ENCODE measurements around the gene FAU.
A peak's percentile ranks its signal among the peaks of the same experiment; 100 is the strongest.
"Not testable (repeated sequence)": the region's sequence is repeated elsewhere in the genome, so short reads cannot be mapped to it uniquely, and the experiment has no call there.

Gene FAU

DNA sequence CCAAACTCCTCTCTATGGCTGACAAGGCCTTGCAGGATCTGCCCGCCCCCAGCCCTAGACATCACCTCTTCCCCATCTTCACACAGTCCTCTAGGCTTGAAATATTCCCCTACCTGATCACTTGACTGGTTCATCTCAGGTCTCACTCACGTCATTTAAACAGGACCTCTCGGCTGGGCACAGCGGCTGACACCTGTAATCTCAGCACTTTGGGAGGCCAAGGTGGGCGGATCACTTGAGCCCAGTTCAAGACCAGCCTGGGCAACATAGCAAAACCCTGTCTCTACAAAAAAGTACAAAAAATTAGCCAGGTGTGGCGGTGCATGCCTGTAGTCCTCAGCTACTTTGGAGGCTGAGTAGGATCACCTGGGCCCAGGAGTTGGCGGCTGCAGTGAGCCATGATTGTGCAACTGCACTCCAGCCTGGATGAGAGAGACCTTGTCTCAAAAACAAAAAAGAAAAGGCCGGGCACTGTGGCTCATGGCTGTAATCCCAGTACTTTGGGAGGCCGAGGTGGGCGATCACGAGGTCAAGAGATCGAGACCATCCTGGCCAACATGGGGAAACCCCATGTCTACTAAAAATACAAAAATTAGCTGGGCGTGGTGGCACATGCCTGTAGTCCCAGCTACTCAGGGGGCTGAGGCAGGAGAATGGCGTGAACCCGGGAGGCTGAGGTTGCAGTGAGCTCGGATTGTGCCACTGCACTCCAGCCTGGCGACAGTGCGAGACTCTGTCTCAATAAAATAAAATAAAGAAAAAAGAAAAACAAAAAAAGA lies 2.9 kb downstream of the FAU start:
- H3K36me3 Mint-ChIP-seq = peaks cover 45 to 65% of the 10 kb centered on the region in 2 donors
- not testable (repeated sequence) for DNase-seq; H3K27me3 Mint-ChIP-seq; H3K9me3 Mint-ChIP-seq; ATAC-seq (replicated peaks)
- peaks cover 28 to 74% of the 10 kb centered on the region in 2 donors for H3K4me1 Mint-ChIP-seq
- peak overlapping the region; percentile 98 for H3K27ac Mint-ChIP-seq
- peak overlapping the region in 1 of 2 donors; percentile 33 for H3K4me3 Mint-ChIP-seq

DNA sequence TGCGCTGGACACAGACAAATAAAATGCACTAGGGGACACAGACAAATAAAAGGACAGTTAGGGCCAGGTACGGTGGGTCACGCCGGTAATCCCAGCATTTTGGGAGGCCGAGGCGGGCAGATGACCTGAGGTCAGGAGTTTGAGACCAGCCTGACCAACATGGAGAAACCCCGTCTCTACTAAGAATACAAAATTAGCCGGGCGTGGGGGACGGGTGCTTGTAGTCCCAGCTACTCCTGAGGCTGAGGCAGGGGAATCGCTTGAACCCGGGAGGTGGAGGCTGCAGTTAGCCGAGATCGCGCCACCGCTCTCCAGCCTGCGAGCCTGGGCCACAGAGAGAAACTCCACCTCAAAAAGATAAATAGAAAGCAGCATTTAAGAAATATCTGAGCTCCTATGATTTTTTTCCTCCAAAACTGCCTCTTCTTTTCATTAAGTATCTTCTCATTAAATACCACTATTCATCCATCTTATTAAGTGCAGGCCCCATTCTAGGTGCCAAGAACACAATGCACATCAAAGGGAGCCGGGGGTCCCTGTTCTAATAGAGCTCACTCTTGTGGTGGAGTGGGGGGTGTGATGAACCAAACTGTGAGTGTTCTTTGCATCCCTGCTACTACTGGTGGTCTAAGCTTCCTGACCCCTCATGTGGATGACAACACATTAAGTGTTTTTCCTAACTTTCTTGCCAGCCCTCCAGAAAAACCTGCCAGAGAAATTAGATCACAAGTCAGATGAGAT lies 3.7 kb downstream of the FAU start:
- Mint-ChIP-seq H3K27me3 (no peaks in the 10 kb centered on the region), H3K36me3 (peaks cover 47 to 64% of the 10 kb centered on the region in 2 donors), H3K4me3 (peak overlapping the region; percentile 89 to 91), H3K4me1 (peaks cover 30 to 75% of the 10 kb centered on the region in 2 donors), H3K27ac (peak overlapping the region; percentile 98), H3K9me3 (no peaks in the 10 kb centered on the region)
- DNase-seq (no peak), ATAC-seq (replicated peaks) (no peak)

DNA sequence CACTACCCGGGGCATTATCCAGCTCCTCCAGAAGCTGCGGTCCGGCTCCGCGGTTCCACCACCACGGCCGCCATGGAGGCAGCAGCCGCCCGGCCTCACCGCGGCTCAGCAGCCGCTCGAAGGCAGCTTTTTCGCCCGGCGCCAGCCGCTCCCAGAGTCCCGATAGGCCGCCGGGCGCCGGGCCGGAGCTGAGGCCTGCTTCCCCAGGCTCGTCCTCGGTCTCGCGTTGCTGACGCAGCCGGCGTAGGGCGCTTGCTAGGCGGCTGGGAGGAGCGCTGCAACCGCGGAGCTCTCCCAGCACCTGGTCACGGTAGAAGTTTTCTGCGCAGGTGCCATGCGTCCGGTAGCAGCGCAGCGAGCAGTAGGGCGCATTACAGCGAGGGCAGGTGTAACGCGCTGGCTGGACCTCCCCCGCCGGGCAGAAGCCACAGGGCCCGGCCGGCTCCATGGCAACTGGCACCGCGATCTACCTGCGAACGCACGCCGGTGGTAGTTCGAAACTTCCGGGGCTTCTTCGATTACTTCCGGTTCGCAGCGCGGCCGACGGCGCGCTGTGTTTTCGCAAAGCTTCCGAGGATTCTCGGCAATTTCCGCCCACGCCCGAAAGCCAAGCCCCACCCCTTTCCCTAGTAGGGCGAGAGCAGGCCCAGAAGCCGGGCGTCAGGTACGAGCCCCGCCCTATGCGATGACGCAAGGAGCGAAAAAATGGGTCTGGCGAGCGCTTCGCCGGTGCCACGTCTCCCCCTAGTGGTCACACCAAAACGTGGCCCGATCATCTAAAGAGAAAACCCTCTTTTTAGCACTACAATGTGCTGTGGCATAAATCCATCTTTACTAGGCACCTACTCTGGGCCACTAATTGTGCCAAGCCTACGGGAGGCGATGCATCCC lies 4.5 kb downstream of the FAU start, which contains the start of gene ZNHIT2:
Gene ZNHIT2, minus strand, starts transcription at position 496 of the 891 bp plus-strand sequence. Its CDS starts 48 bp downstream, at position 448.
- Mint-ChIP-seq H3K27me3 (no peaks in the 10 kb centered on the region), H3K27ac (peak within 1 kb of the TSS; percentile 98), H3K4me1 (peaks cover 35 to 81% of the 10 kb centered on the region in 2 donors), H3K9me3 (no peaks in the 10 kb centered on the region), H3K4me3 (peak within 1 kb of the TSS; percentile 89 to 91), H3K36me3 (peaks cover 46 to 64% of the 10 kb centered on the region in 2 donors)
- ATAC-seq (replicated peaks) = peak; percentile 62 to 74
- peak; percentile 100 for DNase-seq

DNA sequence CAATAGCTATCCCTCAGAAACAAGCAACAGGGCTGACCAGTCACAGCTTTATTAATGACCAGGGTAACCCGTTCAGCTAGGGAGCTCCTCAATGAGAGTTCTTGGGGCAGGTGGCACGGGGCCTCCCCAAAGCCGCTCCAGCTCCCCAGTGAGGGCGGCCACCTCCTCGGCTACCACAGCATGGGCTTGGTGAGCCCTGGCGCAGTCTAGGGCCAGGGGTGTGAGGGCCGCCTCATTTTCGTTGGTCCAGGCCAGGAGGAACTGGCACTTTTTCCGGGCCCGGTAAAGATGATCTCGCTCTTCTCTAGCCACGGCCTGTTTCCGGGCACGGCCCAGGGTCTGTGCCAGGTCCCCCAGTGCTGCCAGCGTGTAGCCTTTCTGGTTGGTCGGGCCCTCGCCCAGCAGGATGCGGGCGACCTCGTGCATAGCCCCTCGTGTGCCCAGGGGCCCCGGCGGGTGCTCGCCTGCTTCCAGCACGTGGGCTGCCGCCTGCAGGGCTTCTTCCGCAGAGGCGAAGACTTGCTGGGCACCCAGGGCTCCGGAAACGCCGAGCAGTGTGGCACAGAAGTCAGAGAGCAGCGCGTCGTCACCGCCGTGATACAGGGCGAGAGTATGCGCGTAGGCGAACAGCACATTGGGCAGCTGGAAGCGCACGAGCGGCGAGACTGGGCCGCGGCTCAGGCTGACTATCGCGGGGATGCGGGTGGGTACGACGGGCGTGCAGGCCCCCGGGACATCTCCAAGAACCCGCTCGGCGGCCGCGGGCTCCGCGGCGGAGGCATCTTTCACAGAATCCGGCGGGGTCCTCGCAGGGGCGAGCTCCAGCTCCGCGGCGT lies 5.3 kb downstream of the FAU start:
- Mint-ChIP-seq H3K36me3 (peaks cover 39 to 60% of the 10 kb centered on the region in 2 donors), H3K4me3 (peak overlapping the region; percentile 89 to 91), H3K9me3 (no peaks in the 10 kb centered on the region), H3K27me3 (no peaks in the 10 kb centered on the region), H3K27ac (peak overlapping the region; percentile 98), H3K4me1 (peaks cover 41 to 88% of the 10 kb centered on the region in 2 donors)
- DNase-seq (peak; percentile 56), ATAC-seq (replicated peaks) (peak; percentile 14 to 22)

DNA sequence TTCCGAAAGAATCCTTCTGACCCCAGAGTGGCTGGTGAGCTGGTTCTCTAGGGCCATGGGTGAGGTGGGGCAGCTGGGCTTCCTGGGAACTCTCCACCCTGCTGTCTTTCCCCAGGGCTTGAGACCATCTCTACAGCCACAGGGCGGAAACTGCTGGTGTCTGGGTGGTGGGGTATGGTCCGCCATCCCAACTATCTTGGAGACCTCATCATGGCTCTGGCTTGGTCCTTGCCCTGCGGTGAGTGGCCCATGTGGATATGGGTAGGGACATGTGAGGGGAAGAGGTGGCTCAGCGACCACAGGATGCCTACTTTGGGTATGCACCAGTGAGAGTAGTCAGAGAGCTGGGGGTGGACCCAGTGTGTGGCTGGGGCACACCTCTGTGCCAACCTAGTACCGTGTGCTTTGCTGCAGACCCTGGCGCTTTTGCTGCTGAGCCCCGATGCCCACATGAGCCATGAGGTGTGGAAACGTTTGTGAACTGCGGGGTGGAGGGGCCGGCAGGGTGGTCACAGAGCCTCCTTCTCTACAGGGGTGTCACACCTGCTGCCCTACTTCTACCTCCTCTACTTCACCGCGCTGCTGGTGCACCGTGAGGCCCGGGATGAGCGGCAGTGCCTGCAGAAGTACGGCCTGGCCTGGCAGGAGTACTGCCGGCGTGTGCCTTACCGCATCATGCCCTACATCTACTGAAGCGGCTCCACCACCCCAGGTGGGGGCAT lies 6.4 kb downstream of the FAU start:
- DNase-seq (no peak), ATAC-seq (replicated peaks) (no peak)
- Mint-ChIP-seq H3K4me1 (peaks cover 41 to 88% of the 10 kb centered on the region in 2 donors), H3K27me3 (no peaks in the 10 kb centered on the region), H3K27ac (peak overlapping the region; percentile 71), H3K4me3 (peak overlapping the region; percentile 89 to 91), H3K9me3 (no peaks in the 10 kb centered on the region), H3K36me3 (peaks cover 33 to 50% of the 10 kb centered on the region in 2 donors)

DNA sequence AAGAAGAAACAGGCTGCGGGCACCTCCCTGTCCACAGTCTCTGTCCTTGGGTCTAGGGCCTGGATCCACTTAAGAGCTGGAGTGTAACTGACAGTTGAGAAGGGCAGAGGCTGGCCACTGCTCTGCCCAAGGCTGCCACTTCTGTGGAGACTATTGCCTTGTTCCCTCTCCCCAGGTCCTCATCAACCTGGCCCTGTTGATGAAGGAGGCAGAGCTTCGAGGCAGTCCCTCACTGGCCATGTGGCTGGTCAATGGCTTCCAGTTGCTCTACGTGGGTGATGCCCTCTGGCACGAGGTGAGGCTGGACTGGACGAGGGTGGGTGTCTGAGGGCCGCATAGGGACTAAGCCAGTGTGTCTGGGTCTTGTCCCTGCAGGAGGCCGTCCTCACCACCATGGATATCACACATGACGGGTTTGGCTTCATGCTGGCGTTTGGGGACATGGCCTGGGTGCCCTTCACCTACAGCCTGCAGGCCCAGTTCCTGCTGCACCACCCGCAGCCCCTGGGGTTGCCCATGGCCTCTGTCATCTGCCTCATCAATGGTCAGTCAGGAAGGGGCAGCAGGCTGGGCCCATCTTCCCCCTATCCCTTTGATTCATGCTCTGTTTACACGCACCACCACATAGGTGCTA lies 7.3 kb downstream of the FAU start:
- Mint-ChIP-seq H3K4me3 (no peak overlapping the region), H3K9me3 (no peaks in the 10 kb centered on the region), H3K27ac (peak overlapping the region; percentile 73), H3K4me1 (peaks cover 44 to 88% of the 10 kb centered on the region in 2 donors), H3K27me3 (no peaks in the 10 kb centered on the region), H3K36me3 (peaks cover 33 to 46% of the 10 kb centered on the region in 2 donors)
- DNase-seq = no peak
- no peak for ATAC-seq (replicated peaks)

DNA sequence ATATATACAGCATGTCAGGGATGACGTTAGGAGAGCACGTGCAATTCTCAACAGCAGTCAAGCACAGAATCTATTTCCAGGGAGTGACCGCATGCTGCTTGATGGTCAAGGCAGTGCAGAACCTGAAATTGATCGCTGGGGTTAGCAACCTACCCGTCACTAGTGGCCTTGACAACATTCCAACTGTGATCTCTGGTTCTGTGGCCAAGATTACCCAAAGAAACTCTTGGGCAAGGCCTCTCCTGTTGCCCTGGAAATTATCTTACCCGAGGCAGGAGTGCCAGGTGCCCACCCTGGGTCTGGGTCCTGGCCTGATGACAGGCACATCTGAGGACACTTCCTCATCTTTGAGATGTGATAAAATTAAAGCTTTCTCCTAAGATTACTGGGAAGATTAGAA lies 8.1 kb downstream of the FAU start:
- peaks cover 33 to 42% of the 10 kb centered on the region in 2 donors for H3K36me3 Mint-ChIP-seq
- H3K27me3 Mint-ChIP-seq = no peaks in the 10 kb centered on the region
- DNase-seq (no peak), ATAC-seq (replicated peaks) (no peak)
- no peak overlapping the region for H3K27ac Mint-ChIP-seq
- no peaks in the 10 kb centered on the region for H3K9me3 Mint-ChIP-seq
- H3K4me3 Mint-ChIP-seq = no peak overlapping the region
- peaks cover 43 to 81% of the 10 kb centered on the region in 2 donors for H3K4me1 Mint-ChIP-seq

DNA sequence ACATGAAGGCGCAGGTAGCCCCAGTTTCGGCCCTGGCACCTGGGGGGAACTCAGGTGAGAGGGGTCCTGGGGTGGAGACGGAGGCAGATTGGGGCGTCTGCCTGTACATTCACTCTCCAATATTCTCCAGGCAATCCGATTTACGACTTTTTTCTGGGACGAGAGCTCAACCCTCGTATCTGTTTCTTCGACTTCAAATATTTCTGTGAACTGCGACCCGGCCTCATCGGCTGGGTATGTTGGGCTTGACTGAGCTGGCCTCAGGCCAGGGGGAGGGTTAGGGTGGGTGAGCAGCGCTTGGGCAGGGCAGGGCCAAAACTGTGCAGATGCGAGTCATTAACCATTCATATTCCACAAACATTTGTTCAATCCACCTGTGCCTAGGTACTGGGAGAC lies 8.6 kb downstream of the FAU start:
- H3K9me3 Mint-ChIP-seq = no peaks in the 10 kb centered on the region
- peaks cover 38 to 76% of the 10 kb centered on the region in 2 donors for H3K4me1 Mint-ChIP-seq
- H3K4me3 Mint-ChIP-seq = peak overlapping the region; percentile 97 to 99
- DNase-seq = no peak
- no peaks in the 10 kb centered on the region for H3K27me3 Mint-ChIP-seq
- H3K27ac Mint-ChIP-seq = peak overlapping the region; percentile 68
- peaks cover 29 to 38% of the 10 kb centered on the region in 2 donors for H3K36me3 Mint-ChIP-seq
- no peak for ATAC-seq (replicated peaks)

DNA sequence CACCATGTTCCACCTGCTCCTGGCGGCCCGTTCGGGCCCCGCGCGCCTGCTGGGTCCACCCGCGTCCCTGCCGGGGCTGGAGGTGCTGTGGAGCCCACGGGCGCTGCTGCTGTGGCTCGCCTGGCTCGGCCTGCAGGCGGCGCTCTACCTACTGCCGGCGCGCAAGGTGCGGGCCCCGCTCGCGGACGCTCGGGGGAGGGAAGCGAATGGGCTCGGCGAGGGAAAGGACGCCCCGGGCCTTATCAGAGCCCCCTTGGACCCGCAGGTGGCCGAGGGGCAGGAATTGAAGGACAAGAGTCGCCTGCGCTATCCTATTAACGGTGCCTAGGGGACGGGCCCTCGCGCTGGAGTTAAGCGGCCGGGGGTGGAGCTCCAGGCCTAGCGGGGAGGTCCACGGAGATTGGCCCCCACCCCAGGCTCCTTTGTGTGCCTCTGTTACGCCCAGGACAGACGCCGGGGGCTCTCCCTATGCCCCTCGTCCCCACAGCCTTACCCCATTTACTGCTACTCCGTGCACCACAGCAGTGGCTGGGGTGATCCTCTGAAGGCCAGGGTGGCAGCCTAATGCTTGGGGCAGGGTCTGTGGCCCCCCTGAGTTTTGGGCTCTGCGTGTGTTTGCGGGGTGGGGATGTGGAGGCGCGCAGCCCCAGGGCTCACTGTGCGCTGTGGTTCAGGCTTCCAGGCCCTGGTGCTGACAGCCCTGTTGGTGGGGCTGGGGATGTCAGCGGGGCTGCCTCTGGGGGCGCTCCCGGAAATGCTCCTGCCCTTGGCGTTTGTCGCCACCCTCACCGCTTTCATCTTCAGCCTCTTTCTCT lies 9.2 kb downstream of the FAU start:
- H3K27me3 Mint-ChIP-seq = no peaks in the 10 kb centered on the region
- DNase-seq (peak; percentile 66), ATAC-seq (replicated peaks) (peak; percentile 53 to 63)
- peaks cover 35 to 70% of the 10 kb centered on the region in 2 donors for H3K4me1 Mint-ChIP-seq
- H3K4me3 Mint-ChIP-seq = peak overlapping the region; percentile 97 to 99
- peak overlapping the region; percentile 68 for H3K27ac Mint-ChIP-seq
- H3K9me3 Mint-ChIP-seq = no peaks in the 10 kb centered on the region
- peaks cover 25 to 32% of the 10 kb centered on the region in 2 donors for H3K36me3 Mint-ChIP-seq

DNA sequence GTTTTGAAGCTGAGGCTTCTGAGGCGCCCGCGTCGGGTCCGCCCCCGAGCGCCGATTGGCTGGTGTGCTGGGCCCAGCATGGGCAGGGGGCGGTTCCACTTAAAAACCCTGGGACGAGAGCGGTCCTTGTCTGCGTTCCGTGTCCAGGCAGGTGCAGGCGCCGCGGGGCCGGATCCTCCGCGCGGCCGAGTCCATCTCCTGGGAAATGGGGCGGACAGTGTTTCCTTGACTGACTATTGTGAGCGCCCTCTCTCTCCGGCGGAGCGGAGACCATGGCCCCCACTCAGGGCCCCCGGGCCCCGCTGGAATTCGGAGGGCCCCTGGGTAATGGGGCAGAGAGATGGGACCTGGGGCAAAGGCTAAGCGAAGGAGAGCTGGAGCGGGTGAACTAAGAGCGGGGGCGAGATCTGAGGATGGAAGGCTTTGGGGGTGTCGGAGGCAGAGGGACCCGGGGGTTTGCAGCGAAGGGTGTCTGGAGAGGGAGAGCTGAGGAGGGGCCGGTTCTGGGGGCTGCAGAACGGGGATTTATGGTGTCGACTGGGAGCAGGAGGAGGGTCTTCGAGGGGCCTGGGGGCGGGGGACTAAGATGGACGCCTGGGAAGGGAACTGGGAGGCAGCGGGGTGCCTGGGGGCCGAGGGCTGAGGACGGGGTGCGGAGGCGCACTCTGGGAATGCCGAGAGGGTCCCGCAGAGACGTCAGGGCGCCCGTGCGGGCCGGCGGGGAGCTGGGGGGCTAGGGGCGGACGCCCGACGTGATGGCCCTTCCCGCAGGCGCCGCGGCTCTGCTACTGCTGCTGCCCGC lies 10.0 kb downstream of the FAU start, which contains the start of gene TM7SF2:
Gene TM7SF2, plus strand, starts transcription at position 129 of the 802 bp plus-strand sequence. Its CDS starts 144 bp downstream, at position 273.
- Mint-ChIP-seq H3K36me3 (peaks cover 21 to 32% of the 10 kb centered on the region in 2 donors), H3K9me3 (no peaks in the 10 kb centered on the region), H3K27ac (peak within 1 kb of the TSS; percentile 97), H3K4me1 (peaks cover 34 to 64% of the 10 kb centered on the region in 2 donors), H3K27me3 (no peaks in the 10 kb centered on the region), H3K4me3 (peak within 1 kb of the TSS; percentile 97 to 99)
- ATAC-seq (replicated peaks) (peak; percentile 77 to 83), DNase-seq (peak; percentile 88)

DNA sequence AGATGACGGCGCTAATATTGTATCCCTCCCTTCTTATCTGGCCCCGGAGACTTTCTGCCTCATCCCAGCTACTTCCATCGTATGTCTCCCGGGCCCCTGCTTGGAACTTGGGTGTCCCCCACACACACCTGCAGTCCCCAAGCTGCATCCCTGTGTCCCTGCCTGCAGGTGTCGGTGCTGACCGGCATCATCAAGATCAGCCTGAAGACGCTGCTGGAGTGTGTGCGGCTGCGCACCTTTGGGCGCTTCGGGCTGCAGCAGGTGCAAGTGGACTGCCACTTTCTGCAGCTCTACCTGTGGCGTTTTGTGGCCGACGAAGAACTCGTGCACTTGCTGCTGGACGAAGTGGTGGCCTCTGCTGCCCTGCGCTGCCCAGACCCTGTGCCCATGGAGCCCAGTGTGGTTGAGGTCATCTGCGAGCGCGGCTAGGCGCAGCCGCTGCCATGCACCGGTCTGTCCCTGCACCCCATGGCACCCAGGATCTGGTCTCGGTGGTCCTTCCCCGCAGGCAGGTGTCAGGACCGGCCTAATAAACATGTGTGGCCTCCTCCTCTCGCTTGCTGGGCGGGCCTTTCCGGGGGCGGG lies 10.7 kb downstream of the FAU start:
- DNase-seq (no peak), ATAC-seq (replicated peaks) (no peak)
- no peaks in the 10 kb centered on the region for H3K9me3 Mint-ChIP-seq
- peak overlapping the region; percentile 97 to 99 for H3K4me3 Mint-ChIP-seq
- peaks cover 21 to 34% of the 10 kb centered on the region in 2 donors for H3K36me3 Mint-ChIP-seq
- peaks cover 37 to 64% of the 10 kb centered on the region in 2 donors for H3K4me1 Mint-ChIP-seq
- H3K27ac Mint-ChIP-seq = peak overlapping the region; percentile 97
- H3K27me3 Mint-ChIP-seq = no peaks in the 10 kb centered on the region
